NT2/D1 (cell line): ENCODE measurements around the gene NRARP.

Source experiments
- SUZ12 ChIP-seq: IDR thresholded peaks from 2 replicates; pipeline ENCODE4 v1.6.1; 2011; ENCODE audit not compliant: insufficient read length, insufficient read depth; ENCODE audit errors: extremely low read depth
- ZNF274 ChIP-seq: IDR thresholded peaks from 2 replicates; pipeline ENCODE4 v1.6.1; 2011; ENCODE audit warnings: mild to moderate bottlenecking, low read depth, low read length

DNA sequence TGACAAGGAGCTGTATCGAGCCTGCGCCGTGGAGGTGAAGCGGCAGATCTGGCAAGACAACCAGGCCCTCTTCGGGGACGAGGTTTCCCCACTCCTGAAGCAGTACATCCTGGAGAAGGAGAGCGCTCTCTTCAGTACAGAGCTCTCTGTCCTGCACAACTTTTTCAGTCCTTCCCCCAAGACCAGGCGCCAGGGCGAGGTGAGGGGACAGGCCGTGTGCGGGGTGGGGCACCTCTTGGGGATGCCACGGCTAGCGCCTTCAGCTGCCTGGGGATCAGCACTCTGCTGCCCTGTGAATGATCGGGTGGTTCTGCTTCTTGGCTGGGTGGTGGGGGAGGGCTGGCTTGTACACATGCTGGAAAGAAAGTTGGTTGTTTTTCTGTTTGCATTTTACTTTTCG is 45.2 kb downstream of the NRARP start:
- no peak for TF ChIP-seq SUZ12
- TF ChIP-seq ZNF274 = no peak
